PFSK-1 (cell line): ENCODE measurements around the gene RBM20.

Experiments used
- FOXP2 ChIP-seq: optimal IDR thresholded peaks from 2 replicates; pipeline ENCODE3; 2011; ENCODE audit warnings: borderline replicate concordance, control low read depth, inconsistent platforms; ENCODE audit not compliant: insufficient read depth; ENCODE audit errors: extremely low read length, extremely low read depth
- POLR2AphosphoS5 ChIP-seq: IDR thresholded peaks from 2 replicates; pipeline ENCODE4 v1.6.1; 2012; ENCODE audit warnings: low read depth, mild to moderate bottlenecking, control low read depth, low read length, moderate library complexity
- REST ChIP-seq, 2 experiments: IDR thresholded peaks; 2 replicates each; pipeline versions ENCODE4 v1.6.1 to v1.8.0; 2011 to 2012; ENCODE audit warnings: low read depth in 2 of 2, low read length in 2 of 2, control low read depth in 1 of 2, inconsistent platforms in 1 of 2, mild to moderate bottlenecking in 1 of 2, moderate library complexity in 1 of 2; ENCODE audit not compliant: insufficient read depth in 1 of 2
- SIN3A ChIP-seq: IDR thresholded peaks from 2 replicates; pipeline ENCODE4 v1.6.1; 2012; ENCODE audit warnings: mild to moderate bottlenecking, low read length, moderate library complexity, borderline replicate concordance; ENCODE audit not compliant: insufficient read depth
- TAF1 ChIP-seq: IDR thresholded peaks from 2 replicates; pipeline ENCODE4 v1.6.1; 2012; ENCODE audit warnings: low read length, control low read depth, borderline replicate concordance; ENCODE audit not compliant: insufficient read depth

The RBM20 gene

GRCh38 chr10:110873951-110874350 is 229.8 kb downstream of the RBM20 start:
- no peak for TF ChIP-seq SIN3A
- TF ChIP-seq REST (IDR thresholded peaks at IDR 0.05; ENCODE audit: insufficient read depth in 1 of 2, low read depth in 2 of 2, low read length in 2 of 2), result no peak
- TF ChIP-seq POLR2AphosphoS5, result no peak
- TF ChIP-seq FOXP2, result no peak
- TF ChIP-seq TAF1, result no peak

DNA sequence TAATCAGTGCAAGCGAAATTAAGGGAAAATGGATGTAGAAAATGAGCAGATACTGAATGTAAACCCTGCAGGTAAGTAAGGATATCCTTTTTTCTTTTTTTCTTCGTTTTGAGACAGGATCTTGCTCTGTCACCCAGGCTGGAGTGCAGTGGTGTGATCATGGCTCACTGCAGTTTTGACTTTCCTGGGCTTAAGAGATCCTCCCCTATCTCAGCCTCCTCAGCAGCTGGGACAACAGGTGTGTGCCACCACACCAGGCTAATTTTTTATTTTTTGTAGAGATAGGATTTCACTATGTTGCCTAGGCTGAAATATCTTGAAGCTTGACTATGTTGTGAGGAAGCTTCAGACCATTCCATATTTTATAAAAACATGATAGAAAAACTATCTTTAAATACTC is 231.9 kb downstream of the RBM20 start:
- TF ChIP-seq REST (IDR thresholded peaks at IDR 0.05; ENCODE audit: insufficient read depth in 1 of 2, low read depth in 2 of 2, low read length in 2 of 2) (no peak), POLR2AphosphoS5 (no peak), FOXP2 (no peak), SIN3A (no peak), TAF1 (no peak)

DNA sequence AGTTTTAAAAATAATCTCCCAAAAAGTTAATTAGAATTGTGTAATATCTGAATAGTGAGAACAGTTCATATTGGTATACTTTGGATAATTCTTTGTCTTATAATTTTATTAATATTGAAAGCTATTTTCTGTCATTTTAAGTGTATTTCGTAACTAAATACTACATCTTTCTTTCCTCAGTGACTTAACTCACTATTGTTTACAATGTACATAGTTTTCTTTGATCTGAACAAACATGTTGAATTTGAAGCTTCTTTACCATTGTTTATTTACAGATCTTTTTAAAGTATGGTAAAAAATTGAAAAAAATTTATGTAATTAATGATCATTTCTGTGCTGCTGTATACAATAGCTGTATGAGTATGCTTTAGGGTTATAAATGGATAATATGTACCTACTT is 232.7 kb downstream of the RBM20 start:
- TF ChIP-seq SIN3A, result no peak
- TF ChIP-seq FOXP2, result no peak
- TF ChIP-seq TAF1, result no peak
- TF ChIP-seq POLR2AphosphoS5, result no peak

DNA sequence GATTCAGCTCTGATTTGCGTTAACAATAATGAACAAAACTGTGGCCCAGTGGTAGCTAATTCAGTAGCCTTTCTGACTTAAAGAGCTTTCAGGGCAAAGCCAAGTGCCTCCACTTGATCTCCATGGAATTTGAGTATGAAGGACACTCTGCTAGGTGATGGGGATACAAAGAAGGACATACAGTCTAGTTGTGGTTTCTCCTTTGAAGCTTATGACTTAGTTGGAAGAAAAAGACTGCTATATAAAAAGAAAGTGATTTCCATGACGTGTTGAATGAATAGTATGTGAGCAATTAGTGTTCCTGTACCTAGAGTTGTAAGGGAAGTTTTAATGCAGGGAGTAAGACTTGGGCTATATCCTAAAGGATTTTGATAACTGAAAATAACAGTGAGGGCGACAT is 235.9 kb downstream of the RBM20 start:
- TF ChIP-seq TAF1, result no peak
- no peak for TF ChIP-seq REST (IDR thresholded peaks at IDR 0.05; ENCODE audit: insufficient read depth in 1 of 2, low read depth in 2 of 2, low read length in 2 of 2)
- TF ChIP-seq FOXP2, result no peak
- no peak for TF ChIP-seq SIN3A
- no peak for TF ChIP-seq POLR2AphosphoS5

DNA sequence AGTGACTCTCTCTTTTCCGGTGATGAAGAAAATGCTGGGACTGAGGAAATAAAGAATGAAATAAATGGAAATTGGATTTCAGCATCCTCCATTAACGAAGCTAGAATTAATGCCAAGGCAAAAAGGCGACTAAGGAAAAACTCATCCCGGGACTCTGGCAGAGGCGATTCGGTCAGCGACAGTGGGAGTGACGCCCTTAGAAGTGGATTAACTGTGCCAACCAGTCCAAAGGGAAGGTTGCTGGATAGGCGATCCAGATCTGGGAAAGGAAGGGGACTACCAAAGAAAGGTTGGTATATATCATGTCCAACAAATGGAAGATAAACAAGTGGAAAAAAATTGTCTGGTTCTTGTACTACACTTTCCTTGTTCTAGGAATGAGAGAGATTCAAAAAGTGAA is 237.1 kb downstream of the RBM20 start:
- TF ChIP-seq REST (IDR thresholded peaks at IDR 0.05; ENCODE audit: insufficient read depth in 1 of 2, low read depth in 2 of 2, low read length in 2 of 2) (no peak), TAF1 (no peak), POLR2AphosphoS5 (no peak), SIN3A (no peak), FOXP2 (no peak)
